SKM-1 treated with dmso at 0.1 percent for 144 hours (cell line): ENCODE measurements around the gene OR5W2.
"Not testable (repeated sequence)": the region's sequence is repeated elsewhere in the genome, so short reads cannot be mapped to it uniquely, and the experiment has no call there.

ENCODE experiments used
- DNase-seq: peaks from one replicate; lab custom pipeline; 2025; ENCODE audit not compliant: unreplicated experiment; lab: John Stamatoyannopoulos, UW

OR5W2 gene

GRCh38 chr11:55914482-55914881, at the start of gene OR5W2:
Gene OR5W2, minus strand, starts transcription at chr11:55914582. Its CDS starts 0 bp downstream, at chr11:55914582.
- DNase-seq: no peak

- no peak for DNase-seq
These were observed 42.1 kb upstream of the OR5W2 start for GRCh38 chr11:55956521-55956920.

GRCh38 chr11:55949330-55949729, 34.9 kb upstream of the OR5W2 start:
- no peak for DNase-seq

- DNase-seq: no peak
These were observed 28.5 kb upstream of the OR5W2 start for GRCh38 chr11:55942785-55943392.

- no peak for DNase-seq
These were observed 21.9 kb upstream of the OR5W2 start, which contains the start of gene OR5I1 for GRCh38 chr11:55936300-55936699. Gene OR5I1, minus strand, starts transcription at chr11:55936400. Its CDS starts 0 bp downstream, at chr11:55936400.

- DNase-seq: no peak
These were observed 6.2 kb upstream of the OR5W2 start for GRCh38 chr11:55920537-55920936.

- no peak for DNase-seq
These were observed 12.1 kb downstream of the OR5W2 start for GRCh38 chr11:55902308-55902707.

GRCh38 chr11:55895216-55895615, 19.2 kb downstream of the OR5W2 start:
- no peak for DNase-seq

GRCh38 chr11:55885481-55885880, 28.9 kb downstream of the OR5W2 start:
- DNase-seq: not testable (repeated sequence)

- DNase-seq: not testable (repeated sequence)
These were observed 29.4 kb downstream of the OR5W2 start for GRCh38 chr11:55884995-55885394.

GRCh38 chr11:55882997-55883396, 31.4 kb downstream of the OR5W2 start, which contains the start of gene TRIM51:
Gene TRIM51, plus strand, starts transcription at chr11:55883297. Its CDS starts 2,132 bp downstream, at chr11:55885429.
- not testable (repeated sequence) for DNase-seq

- DNase-seq: not testable (repeated sequence)
These were observed 41.2 kb downstream of the OR5W2 start for GRCh38 chr11:55873146-55873545.

GRCh38 chr11:55872731-55873130, 41.7 kb downstream of the OR5W2 start:
- not testable (repeated sequence) for DNase-seq

GRCh38 chr11:55867354-55867753, 47.0 kb downstream of the OR5W2 start:
- not testable (repeated sequence) for DNase-seq
